Colonic mucosa (tissue), 4 donors: ENCODE measurements around the gene SLC30A4. TPM values are rescaled to one million over a fixed set of nuclear protein-coding genes. Genes with fewer than 3 reads are reported as not detected.

Experiments
- DNase-seq: peaks from one replicate; pipeline ENCODE4 v3.0.0-alpha.2; 2020
- H3K27ac ChIP-seq: fragments of 200-600 bp; one replicate; pipeline ENCODE4 v1.8.0; 2021
- H3K27me3 ChIP-seq: fragments of 200-600 bp; one replicate; pipeline ENCODE4 v1.8.0; 2021
- H3K36me3 ChIP-seq: fragments of 200-600 bp; one replicate; pipeline ENCODE4 v1.8.0; 2021
- H3K4me1 ChIP-seq: fragments of 200-600 bp; one replicate; pipeline ENCODE4 v1.8.0; 2021; ENCODE audit warnings: mild to moderate bottlenecking
- H3K4me3 ChIP-seq: fragments of 200-600 bp; one replicate; pipeline ENCODE4 v1.8.0; 2021
- H3K9ac ChIP-seq, 2 donors: one replicate each; pipeline ENCODE4 v1.7.0; 2013; ENCODE audit warnings: control low read depth in 2 of 2, low read depth in 2 of 2, low read length in 2 of 2
- H3K9me3 ChIP-seq: fragments of 200-600 bp; one replicate; pipeline ENCODE4 v1.8.0; 2021
- intact Hi-C: fragments of 100-400 bp; cut with DNase I; formaldehyde crosslinking; loops from one replicate; pipeline ENCODE4 v1.14.1; 2022
- total RNA-seq, 2 donors: library from RNA; stranded (reverse); fragmentation: NEBNext Ultra II Directional in 1 of 2; extraction: Animal tissue kit (Norgen Biotek cat#: 25700) in 1 of 2; gene quantifications; one replicate each; pipeline ENCODE4 v1.2.1, GENCODE V29; 2021
- TF ChIP-seq, protein P1 (sequence below): fragments of 200-600 bp; IDR thresholded peaks from one replicate; pipeline ENCODE4 v1.8.0; 2022; ENCODE audit warnings: antibody characterized with exemption, mild to moderate bottlenecking
- donor health status: healthy.
- donor health status: DM: no; HTN: no; CAD: no.
- donor health status: DM: no; HTN: no; CAD: no.

SLC30A4 gene
- total RNA-seq, 2 donors from 2014 or later: 4.5 to 10.7 TPM

- Histone ChIP-seq H3K27ac (no peak overlapping the region), H3K9me3 (no peaks in the 10 kb centered on the region), H3K4me3 (no peak overlapping the region), H3K4me1 (no peaks in the 10 kb centered on the region), H3K36me3 (no peaks in the 10 kb centered on the region), H3K27me3 (no peaks in the 10 kb centered on the region), H3K9ac (no peak overlapping the region)
- intact Hi-C loops: no loop called here
- TF ChIP-seq, protein P1, sequence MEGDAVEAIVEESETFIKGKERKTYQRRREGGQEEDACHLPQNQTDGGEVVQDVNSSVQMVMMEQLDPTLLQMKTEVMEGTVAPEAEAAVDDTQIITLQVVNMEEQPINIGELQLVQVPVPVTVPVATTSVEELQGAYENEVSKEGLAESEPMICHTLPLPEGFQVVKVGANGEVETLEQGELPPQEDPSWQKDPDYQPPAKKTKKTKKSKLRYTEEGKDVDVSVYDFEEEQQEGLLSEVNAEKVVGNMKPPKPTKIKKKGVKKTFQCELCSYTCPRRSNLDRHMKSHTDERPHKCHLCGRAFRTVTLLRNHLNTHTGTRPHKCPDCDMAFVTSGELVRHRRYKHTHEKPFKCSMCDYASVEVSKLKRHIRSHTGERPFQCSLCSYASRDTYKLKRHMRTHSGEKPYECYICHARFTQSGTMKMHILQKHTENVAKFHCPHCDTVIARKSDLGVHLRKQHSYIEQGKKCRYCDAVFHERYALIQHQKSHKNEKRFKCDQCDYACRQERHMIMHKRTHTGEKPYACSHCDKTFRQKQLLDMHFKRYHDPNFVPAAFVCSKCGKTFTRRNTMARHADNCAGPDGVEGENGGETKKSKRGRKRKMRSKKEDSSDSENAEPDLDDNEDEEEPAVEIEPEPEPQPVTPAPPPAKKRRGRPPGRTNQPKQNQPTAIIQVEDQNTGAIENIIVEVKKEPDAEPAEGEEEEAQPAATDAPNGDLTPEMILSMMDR: no peak
- DNase-seq: no peak
Observed at GRCh38 chr15:45471151-45471550, 51.4 kb downstream of the SLC30A4 start.

DNA sequence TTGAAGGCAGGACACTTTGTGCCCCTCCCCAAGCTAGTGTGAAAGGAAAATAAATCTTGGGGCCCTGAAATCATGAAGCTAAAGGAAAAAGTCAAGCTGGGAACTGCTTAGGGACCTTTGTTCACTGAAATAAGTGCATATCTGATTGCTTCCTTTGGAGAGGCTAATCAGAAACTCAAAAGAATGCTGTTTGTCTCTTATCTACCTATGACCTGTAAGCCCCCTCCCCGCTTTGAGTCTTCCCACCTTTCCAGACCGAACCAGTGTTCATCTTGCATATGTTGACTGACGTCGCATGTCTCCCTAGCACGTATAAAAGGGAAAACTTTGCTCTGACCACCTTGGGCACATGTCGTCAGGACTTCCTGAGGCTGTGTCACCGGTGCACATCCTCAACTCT lies 53.1 kb downstream of the SLC30A4 start:
- no peaks in the 10 kb centered on the region for H3K4me1 ChIP-seq
- TF ChIP-seq, protein P1: no peak
- H3K9ac ChIP-seq: no peak overlapping the region
- no peak for DNase-seq
- no peaks in the 10 kb centered on the region for H3K9me3 ChIP-seq
- H3K27ac ChIP-seq: no peak overlapping the region
- H3K4me3 ChIP-seq: no peak overlapping the region
- intact Hi-C loops: no loop called here
- no peaks in the 10 kb centered on the region for H3K36me3 ChIP-seq
- no peaks in the 10 kb centered on the region for H3K27me3 ChIP-seq

DNA sequence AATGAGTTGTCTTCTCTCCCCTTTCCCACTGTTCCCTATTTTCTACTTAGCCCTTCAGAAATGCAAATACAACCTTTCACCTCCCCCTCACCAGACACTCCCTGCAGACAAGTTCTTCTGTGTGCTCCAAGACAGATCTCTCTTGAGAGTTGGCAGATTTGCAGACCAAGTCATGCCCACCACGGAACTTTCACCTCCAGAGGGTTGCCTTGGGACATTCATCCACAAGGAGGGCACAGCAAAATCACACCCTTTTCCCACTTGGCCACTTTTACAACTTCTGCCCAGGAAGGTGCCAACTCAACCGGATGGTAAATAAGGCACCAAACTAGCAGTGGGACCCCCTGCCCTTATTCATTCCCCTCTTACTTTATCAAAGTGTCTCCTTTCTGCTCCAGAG lies 53.5 kb downstream of the SLC30A4 start:
- Histone ChIP-seq H3K9me3 (no peaks in the 10 kb centered on the region), H3K4me1 (no peaks in the 10 kb centered on the region), H3K36me3 (no peaks in the 10 kb centered on the region), H3K9ac (no peak overlapping the region), H3K4me3 (no peak overlapping the region), H3K27me3 (no peaks in the 10 kb centered on the region), H3K27ac (no peak overlapping the region)
- no peak for DNase-seq
- intact Hi-C loops: no loop called here
- TF ChIP-seq, protein P1: no peak

- H3K9ac ChIP-seq: no peak overlapping the region
- no peak overlapping the region for H3K4me3 ChIP-seq
- intact Hi-C loops: no loop called here
- H3K27me3 ChIP-seq: no peaks in the 10 kb centered on the region
- no peak overlapping the region for H3K27ac ChIP-seq
- DNase-seq: no peak
- no peaks in the 10 kb centered on the region for H3K9me3 ChIP-seq
- H3K4me1 ChIP-seq: no peaks in the 10 kb centered on the region
- no peaks in the 10 kb centered on the region for H3K36me3 ChIP-seq
- TF ChIP-seq, protein P1: no peak
Observed at GRCh38 chr15:45468294-45468693, 54.3 kb downstream of the SLC30A4 start.

GRCh38 chr15:45458746-45459403 lies 63.7 kb downstream of the SLC30A4 start:
- no peaks in the 10 kb centered on the region for H3K36me3 ChIP-seq
- H3K4me1 ChIP-seq: peaks cover 13% of the 10 kb centered on the region
- TF ChIP-seq, protein P1: peak; percentile 95
- DNase-seq: peak; percentile 90
- intact Hi-C loops: no loop called here
- H3K9me3 ChIP-seq: no peaks in the 10 kb centered on the region
- no peak overlapping the region for H3K27ac ChIP-seq
- no peak overlapping the region for H3K9ac ChIP-seq
- peak overlapping the region; percentile 12 for H3K4me3 ChIP-seq
- no peaks in the 10 kb centered on the region for H3K27me3 ChIP-seq
